ENCODE data around the gene PPP4R3C. TPM values are rescaled to one million over a fixed set of nuclear protein-coding genes. Genes with fewer than 3 reads are reported as not detected.
"Not testable (repeated sequence)": the region's sequence is repeated elsewhere in the genome, so short reads cannot be mapped to it uniquely, and the experiment has no call there.

The PPP4R3C gene
- not detected for total RNA-seq

DNA sequence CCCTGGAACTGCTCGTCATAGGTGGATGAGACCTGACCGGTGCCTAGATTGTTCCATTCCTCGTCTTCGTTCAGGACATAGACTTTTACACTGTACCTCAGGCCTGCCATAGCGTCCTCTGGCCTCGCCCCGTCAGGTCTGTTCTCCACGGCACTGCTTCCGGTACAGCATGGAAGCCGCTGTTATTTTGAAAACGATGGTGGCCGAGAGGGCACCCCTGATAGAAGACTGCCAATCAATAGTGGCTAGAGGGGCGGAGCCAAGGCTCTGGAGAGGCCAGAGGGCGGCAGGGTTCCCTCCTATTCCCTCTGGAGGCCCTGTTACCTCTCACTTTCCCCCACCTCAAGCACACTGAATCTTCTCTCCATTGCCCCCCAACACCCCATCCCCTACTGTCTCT, at the start of gene PPP4R3C:
PPP4R3C (minus strand) TSS at position 155 of the 400 bp plus-strand sequence; CDS start at position 110, 45 bp downstream.
- DNase-seq, result no peak
- intact Hi-C loops (cut with DNase I), result no loop called here
- Histone ChIP-seq H3K4me3 (no peak within 1 kb of the TSS), H3K27ac (no peak within 1 kb of the TSS), H3K9me3 (no peaks in the 10 kb centered on the region), H3K27me3 (no peaks in the 10 kb centered on the region), H3K36me3 (no peaks in the 10 kb centered on the region), H3K4me1 (no peaks in the 10 kb centered on the region), H3K9ac (ENCODE audit: low read depth in 2 of 2, low read length in 2 of 2) (no peak within 1 kb of the TSS)
- TF ChIP-seq, protein P1, sequence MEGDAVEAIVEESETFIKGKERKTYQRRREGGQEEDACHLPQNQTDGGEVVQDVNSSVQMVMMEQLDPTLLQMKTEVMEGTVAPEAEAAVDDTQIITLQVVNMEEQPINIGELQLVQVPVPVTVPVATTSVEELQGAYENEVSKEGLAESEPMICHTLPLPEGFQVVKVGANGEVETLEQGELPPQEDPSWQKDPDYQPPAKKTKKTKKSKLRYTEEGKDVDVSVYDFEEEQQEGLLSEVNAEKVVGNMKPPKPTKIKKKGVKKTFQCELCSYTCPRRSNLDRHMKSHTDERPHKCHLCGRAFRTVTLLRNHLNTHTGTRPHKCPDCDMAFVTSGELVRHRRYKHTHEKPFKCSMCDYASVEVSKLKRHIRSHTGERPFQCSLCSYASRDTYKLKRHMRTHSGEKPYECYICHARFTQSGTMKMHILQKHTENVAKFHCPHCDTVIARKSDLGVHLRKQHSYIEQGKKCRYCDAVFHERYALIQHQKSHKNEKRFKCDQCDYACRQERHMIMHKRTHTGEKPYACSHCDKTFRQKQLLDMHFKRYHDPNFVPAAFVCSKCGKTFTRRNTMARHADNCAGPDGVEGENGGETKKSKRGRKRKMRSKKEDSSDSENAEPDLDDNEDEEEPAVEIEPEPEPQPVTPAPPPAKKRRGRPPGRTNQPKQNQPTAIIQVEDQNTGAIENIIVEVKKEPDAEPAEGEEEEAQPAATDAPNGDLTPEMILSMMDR (IDR thresholded peaks at IDR 0.05), result no peak

DNA sequence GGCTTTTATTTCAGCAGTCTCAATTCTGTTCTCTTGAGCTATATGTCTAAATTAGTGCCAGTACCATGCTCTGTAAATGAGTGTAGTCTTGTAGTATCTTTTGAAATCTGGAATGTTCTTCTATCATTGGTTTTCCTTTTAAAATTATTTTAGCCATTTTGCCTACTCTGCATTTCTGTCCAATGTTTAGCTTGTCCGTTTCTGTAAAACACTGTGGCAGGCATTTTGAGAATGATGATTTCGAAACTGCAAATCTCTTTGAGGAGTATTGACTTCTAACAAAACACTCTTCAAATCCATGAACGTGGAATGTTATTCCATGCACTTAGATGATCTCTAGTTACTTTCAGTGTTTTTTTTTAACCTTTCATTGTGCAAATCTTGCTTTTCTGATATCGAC, 28.3 kb upstream of the PPP4R3C start:
- intact Hi-C loops (cut with DNase I), result no loop called here
- H3K4me1 ChIP-seq, result no peaks in the 10 kb centered on the region
- H3K4me3 ChIP-seq, result no peak overlapping the region
- TF ChIP-seq, protein P1 (IDR thresholded peaks at IDR 0.05), result no peak
- DNase-seq, result no peak
- no peaks in the 10 kb centered on the region for H3K9me3 ChIP-seq
- H3K27me3 ChIP-seq, result no peaks in the 10 kb centered on the region
- H3K27ac ChIP-seq, result no peak overlapping the region
- no peak overlapping the region for H3K9ac ChIP-seq (ENCODE audit: low read depth in 2 of 2, low read length in 2 of 2)
- H3K36me3 ChIP-seq, result no peaks in the 10 kb centered on the region

DNA sequence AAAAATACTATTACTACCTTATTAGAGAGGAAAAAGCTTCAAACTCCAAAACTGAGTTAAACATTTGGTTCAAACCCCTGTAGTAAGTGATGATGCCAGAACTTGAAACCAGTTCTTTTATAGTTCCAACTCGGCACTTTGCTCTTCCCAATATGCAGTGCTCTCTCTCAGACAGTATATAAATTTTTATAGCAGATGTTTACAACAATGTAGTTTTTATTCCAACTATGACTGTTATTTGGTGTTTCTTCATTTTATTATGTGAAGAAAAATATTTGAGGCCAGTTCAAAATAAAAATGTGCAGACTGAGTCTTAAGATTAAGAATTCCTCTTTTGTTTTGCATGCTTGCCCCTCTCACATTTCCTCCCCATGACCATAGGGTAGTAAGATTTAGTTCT, 2.9 kb upstream of the PPP4R3C start:
- no peak overlapping the region for H3K9ac ChIP-seq (ENCODE audit: low read depth in 2 of 2, low read length in 2 of 2)
- intact Hi-C loops (cut with DNase I), result no loop called here
- DNase-seq, result no peak
- no peaks in the 10 kb centered on the region for H3K4me1 ChIP-seq
- TF ChIP-seq, protein P1 (IDR thresholded peaks at IDR 0.05), result no peak
- H3K4me3 ChIP-seq, result no peak overlapping the region
- no peaks in the 10 kb centered on the region for H3K9me3 ChIP-seq
- H3K27ac ChIP-seq, result no peak overlapping the region
- H3K27me3 ChIP-seq, result no peaks in the 10 kb centered on the region
- no peaks in the 10 kb centered on the region for H3K36me3 ChIP-seq

DNA sequence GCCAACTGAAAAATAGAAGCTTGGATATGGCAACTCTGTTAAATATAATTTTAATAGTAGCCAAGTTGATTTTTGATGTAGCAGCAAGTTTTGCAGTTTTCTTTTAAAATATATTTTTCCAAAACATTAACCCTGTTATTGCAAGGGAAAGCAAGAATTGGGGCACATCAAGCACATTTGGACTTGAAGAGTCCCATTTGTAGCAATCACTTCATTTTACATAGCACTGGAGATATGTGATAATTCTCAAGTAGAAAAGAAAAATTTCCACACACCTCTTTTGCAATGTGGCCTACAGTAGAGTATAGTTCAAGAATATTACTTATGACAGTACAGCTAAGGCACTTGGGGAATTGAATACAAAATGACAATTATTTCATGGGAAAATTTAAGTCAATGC, 1.9 kb upstream of the PPP4R3C start:
- no peaks in the 10 kb centered on the region for H3K36me3 ChIP-seq
- no peaks in the 10 kb centered on the region for H3K9me3 ChIP-seq
- no peak for DNase-seq
- no peaks in the 10 kb centered on the region for H3K4me1 ChIP-seq
- H3K4me3 ChIP-seq, result no peak overlapping the region
- intact Hi-C loops (cut with DNase I), result no loop called here
- H3K9ac ChIP-seq (ENCODE audit: low read depth in 2 of 2, low read length in 2 of 2), result no peak overlapping the region
- H3K27ac ChIP-seq, result no peak overlapping the region
- TF ChIP-seq, protein P1 (IDR thresholded peaks at IDR 0.05), result no peak
- no peaks in the 10 kb centered on the region for H3K27me3 ChIP-seq

DNA sequence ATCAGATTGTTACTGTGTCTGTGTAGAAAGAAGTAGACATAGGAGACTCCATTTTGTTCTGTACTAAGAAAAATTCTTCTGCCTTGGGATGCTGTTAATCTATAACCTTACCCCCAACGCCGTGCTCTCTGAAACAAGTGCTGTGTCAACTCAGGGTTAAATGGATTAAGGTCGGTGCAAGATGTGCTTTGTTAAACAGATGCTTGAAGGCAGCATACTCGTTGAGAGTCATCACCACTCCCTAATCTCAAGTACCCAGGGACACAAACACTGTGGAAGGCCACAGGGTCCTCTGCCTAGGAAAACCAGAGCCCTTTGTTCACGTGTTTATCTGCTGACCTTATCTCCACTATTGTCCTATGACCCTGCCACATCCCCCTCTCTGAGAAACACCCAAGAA, 4.0 kb downstream of the PPP4R3C start:
- H3K27me3 ChIP-seq; intact Hi-C loops (cut with DNase I); H3K9me3 ChIP-seq; H3K9ac ChIP-seq (ENCODE audit: low read depth in 2 of 2, low read length in 2 of 2); H3K36me3 ChIP-seq; H3K4me3 ChIP-seq; H3K27ac ChIP-seq; DNase-seq; H3K4me1 ChIP-seq: not testable (repeated sequence)

DNA sequence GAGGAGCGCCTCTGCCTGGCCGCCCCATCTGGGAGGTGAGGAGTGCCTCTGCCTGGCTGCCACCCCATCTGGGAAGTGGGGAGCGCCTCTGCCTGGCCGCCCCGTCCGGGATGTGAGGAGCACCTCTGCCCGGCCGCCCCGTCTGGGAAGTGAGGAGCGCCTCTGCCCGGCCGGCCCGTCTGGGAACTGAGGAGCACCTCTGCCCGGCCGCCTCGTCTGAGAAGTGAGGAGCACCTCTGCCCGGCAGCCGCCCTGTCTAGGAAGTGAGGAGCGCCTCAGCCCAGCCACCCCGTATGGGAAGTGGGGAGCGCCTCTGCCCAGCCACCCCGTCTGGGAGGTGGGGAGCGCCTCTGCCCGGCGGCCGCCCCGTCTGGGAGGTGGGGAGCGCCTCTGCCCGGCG, 4.6 kb downstream of the PPP4R3C start:
- intact Hi-C loops (cut with DNase I); H3K4me1 ChIP-seq; H3K9me3 ChIP-seq; H3K27ac ChIP-seq; DNase-seq; H3K27me3 ChIP-seq; H3K36me3 ChIP-seq; H3K9ac ChIP-seq (ENCODE audit: low read depth in 2 of 2, low read length in 2 of 2); H3K4me3 ChIP-seq: not testable (repeated sequence)

DNA sequence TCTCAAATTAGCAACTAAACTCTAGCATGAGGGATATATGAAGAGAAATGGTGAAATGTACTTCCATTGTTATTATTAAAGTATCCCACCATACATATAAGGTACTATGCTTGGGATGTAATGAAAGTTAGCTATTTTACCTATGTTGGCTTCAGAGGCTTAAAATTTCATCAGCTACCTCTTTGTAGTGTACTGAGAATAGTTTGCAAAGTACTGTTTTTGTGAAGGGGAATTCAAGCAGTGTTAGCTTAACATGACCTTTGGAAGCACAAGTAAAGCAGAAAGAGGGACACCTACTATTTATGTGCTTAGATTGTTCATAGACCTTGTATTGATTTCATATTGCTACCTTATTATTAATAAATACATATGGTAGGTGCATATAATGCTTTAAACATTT, 11.8 kb downstream of the PPP4R3C start:
- Histone ChIP-seq H3K27me3 (no peaks in the 10 kb centered on the region), H3K4me1 (no peaks in the 10 kb centered on the region), H3K4me3 (no peak overlapping the region), H3K9me3 (no peaks in the 10 kb centered on the region), H3K27ac (no peak overlapping the region), H3K36me3 (no peaks in the 10 kb centered on the region), H3K9ac (ENCODE audit: low read depth in 2 of 2, low read length in 2 of 2) (no peak overlapping the region)
- TF ChIP-seq, protein P1 (IDR thresholded peaks at IDR 0.05), result no peak
- intact Hi-C loops (cut with DNase I), result no loop called here
- DNase-seq, result no peak

All from colonic mucosa (tissue), 4 donors.